NCI-H2081 treated with DMSO at 0.1 percent for 48 hours (cell line): Measurements from ENCODE around the gene FXYD1.

Experiments used
- DNase-seq: peaks from one replicate; lab custom pipeline; 2025; lab: John Stamatoyannopoulos, UW

FXYD1 gene

DNA sequence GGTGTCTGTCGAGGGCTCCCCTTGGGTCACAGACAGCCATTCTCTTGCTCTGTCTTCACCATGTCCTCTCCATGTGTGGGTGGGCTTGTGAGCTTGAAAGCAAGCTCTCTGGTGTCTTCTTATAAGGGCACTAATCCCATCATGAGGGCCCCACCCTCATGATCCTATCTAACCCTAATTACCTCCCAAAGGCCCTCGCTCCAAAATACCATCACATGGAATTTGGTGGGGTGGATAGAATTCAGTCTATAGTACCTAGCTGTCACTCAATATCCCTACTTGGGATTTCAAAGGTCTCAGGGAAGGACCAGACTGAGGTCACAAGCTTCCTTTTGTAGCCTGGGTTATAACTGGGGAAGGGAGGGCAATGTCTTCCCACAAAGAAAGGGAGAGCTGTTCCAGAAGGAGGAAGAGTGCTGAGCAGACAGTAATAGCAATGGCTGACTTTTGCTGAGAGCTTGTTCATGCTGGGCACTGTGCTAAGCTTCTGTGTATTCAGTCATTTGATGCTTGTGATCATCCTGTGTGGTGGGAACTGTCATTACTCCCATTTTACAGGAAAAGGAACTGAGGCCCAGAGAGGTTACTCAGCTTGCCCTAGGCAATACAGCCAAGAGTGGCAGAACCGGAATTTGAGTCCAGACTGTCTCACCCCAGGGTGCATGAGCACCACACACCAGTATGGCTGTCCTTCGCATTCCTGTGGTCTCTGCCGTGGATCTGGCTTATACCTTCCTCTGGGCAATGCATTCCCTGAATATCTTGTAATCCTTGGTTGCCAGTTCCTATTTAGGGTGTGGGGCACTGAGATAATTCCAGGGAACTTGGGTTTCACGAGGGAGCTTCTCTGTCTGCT is 24.1 kb downstream of the FXYD1 start:
- no peak for DNase-seq

DNA sequence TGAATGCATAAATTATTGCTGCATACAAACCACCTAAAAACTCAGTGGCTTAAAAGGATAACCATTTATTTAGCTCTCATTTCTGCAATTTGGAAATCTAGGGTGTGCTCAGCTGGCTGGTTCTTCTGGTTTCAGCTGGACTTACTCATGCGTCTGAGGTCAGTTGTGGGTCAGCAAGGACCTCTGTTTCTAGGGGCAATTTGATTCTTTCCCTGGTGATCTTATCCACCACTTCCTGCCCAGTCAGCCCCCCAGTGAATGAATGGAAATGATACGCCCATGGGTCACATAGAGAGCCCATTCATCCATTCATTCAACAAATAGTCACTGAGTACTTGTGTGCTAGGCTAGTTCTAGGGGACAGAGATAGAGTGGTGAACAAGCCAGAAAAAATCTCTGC is 25.8 kb downstream of the FXYD1 start:
- no peak for DNase-seq

DNA sequence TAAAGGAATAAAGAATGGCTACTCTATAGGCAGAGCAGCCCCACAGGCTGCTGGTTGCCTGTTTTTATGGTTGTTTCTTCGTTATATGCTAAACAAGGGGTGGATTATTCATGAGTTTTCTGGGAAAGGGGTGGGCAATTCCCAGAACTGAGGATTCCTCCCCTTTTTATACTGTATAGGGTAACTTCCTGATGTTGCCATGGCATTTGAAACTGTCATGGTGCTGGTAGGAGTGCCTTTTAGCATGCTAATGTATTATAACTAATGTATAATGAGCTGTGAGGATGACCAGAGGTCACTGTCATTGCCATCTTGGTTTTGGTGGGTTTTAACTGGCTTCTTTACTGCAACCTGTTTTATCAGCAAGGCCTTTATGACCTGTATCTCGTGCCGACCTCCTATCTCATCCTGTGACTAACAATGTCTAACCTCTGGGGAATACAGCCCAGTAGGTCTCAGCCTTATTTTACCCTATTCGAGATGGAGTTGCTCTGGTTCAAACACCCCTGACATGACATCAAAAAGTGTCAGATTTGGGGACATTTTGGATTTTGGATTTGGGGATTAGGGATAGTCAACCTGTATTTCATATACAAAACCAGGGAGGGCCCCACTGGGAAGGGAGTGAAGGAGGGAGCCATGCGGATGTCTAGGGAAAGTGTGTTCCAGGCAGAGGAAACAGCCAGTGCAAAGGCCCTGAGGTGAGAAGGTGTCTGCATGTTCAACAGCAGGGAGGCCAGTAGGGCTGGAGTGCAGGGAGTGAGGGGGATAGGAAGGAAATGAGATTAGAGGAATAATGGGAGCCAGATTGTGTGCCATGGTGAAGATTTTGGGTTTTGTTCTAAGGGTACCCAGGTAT is 26.8 kb downstream of the FXYD1 start:
- no peak for DNase-seq

DNA sequence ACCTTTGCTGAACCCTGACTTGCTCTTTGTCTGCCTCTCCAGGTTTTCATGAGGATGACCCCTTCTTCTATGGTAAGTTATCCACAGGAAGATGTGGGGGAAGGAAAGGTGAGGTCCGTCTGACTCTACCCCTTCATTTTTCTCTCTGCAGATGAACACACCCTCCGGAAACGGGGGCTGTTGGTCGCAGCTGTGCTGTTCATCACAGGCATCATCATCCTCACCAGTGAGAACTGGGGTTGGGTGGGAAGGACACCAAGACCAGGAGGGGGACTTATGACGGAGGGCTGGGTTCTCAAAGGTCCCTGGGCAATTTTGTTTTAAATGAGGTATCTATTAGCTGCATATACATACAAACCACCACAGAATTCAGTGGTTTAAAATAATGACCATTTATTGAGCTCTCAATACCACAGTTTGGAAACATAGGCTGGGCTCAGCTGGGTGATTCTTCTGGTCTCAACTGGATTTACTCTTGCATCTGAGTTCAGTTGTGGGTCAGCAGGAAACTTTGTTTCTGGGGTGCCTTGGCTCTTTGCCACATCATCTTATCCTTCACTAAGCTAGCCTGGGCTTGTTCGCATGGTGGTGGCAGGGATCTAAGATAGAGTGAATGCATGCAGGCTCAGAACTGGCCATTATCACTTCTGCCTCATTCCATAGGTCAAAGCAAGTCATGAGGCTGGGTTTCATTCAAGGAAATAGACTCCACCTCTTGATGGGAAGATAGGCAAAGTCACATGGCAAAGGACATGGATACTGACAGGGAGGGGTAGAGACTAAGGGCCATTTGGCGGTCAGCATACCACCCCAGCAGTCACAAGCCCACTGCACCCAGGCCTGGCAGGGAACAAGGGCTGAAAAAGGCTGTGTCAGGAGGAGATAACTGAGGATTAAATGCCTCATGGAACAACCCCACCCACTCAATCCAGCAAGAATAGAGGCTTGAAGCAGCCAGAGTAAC is 27.8 kb downstream of the FXYD1 start:
- no peak for DNase-seq

DNA sequence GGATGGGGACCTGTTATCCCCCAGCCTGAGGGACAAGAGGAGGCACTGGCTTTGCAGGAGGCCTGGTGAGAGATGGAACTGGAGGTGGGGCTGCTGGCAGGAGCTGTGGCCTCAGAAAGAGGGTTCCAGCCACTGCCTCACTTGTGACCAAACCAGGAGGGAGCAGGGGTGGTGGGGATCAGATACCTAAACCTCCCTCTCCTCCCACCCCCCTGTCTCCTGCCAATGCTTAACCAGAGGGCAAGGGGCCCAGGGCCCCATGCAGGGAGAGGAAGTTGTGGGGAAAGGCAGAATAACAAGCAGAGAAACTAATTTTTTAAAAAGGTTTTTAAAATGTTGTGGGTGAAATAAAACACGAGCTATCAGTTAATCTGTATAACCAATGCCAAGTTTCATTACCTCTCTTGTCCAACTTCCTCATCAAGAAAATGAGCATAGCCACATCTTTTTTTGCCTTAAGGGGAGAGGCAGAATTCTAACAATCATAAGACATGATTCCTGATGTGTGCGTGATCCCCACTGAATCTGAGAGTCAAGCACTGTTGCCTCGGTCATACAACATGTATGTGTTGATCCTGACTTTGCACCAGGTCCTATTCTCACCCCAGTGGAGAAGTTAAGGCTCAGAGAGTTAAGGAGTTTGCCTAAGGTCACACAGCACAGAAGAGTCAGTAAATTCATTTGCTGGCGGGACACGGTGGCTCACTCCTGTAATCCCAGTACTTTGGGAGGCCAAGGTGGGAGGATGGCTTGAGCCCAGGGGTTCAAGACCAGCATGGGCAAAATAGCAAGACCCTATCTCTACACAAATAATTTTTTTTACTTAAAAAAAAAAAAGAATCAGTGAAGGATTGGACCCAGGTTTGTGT is 28.9 kb downstream of the FXYD1 start:
- no peak for DNase-seq

DNA sequence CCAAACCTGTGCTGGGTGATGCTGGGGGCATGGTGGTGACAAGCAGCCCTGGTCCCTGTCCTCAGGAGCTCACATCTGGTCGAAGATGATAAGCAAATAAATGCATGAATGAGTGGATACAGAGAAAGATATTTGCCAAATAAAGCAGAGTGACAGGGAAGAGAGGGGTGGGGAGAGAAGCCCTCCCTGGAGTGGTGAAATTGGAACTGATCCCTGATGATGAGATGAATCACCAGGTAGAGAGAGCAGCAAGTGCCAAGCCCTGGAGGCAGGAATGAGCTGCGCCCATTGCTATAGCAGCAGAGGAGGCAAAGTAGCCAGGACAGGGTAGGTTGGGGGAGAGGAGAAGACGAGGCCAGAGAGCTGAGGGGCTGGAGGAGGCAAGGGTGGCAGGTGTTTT is 29.6 kb downstream of the FXYD1 start:
- DNase-seq, result no peak

DNA sequence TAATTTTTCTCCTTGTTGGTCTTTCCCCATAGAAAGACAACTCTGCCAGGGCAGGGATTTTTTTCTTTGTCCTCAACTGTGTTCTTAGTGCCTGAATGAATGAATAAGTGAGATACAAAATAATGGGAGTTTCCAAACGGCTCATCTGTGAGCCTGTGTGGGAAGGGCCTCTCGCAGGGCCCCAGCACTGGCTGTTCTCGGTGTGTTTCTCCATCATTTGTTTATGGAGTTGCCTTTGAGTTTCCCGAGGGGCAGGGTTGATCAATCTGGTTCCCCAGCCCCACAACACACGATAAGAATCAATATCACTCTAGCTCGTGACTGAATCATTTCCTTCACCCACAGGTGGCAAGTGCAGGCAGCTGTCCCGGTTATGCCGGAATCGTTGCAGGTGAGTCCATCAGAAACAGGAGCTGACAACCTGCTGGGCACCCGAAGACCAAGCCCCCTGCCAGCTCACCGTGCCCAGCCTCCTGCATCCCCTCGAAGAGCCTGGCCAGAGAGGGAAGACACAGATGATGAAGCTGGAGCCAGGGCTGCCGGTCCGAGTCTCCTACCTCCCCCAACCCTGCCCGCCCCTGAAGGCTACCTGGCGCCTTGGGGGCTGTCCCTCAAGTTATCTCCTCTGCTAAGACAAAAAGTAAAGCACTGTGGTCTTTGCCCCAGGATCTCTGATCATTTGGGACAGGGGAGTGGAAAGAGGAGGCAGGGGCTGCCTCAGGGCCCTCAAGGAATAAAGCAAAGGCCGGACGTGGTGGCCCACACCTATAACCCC is 30.8 kb downstream of the FXYD1 start:
- DNase-seq, result no peak

DNA sequence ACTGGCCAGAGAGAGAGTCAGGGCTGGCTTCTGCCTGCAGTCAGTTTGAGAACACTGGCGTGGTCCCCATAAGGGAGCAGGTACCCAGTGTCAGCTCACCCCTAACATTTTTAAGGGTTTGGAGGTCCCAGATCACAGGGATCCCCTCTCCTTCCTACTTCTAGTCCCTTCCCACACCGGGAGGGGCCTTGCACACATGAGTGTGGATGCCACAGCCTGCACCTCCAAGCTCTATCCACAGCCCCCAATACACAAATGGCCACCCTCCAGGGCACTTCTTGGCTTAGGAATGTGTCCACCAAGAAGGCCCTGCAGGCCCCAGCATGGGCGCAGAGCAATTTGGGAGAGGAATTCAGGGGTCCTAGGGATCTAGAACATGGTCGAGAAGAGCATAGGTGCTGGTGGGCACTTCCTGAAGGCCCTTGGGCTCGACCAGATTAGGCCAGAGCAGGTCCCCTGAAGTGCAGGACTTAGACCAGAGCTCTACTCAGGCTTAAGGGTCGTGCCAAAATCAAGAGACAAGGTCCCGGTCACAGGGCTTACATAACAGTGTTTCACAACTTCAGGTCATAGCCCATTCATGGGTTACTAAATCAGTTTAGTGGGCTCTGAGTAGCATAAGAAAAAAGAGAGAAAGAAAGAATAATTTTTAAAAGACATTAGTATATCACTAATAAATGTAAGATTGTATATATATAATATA is 31.9 kb downstream of the FXYD1 start:
- DNase-seq, result no peak

DNA sequence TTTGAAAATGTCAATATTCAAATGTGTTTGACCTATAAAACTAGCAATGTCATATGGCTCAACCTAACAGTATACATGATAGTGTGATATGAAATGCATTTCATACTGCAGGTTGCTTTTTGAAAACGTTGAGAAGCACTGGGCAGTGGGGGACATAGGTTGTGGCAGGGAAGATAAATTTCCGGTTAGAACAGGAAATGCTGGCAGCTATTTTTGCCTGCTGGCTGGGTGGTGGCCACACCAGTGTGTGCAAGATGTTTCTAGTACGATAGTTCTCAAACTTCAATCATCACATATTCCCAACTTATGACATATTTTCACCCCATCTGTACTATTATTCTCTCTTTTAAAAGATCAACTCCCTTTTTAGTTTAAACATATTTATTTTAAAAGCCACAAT is 33.1 kb downstream of the FXYD1 start:
- no peak for DNase-seq

DNA sequence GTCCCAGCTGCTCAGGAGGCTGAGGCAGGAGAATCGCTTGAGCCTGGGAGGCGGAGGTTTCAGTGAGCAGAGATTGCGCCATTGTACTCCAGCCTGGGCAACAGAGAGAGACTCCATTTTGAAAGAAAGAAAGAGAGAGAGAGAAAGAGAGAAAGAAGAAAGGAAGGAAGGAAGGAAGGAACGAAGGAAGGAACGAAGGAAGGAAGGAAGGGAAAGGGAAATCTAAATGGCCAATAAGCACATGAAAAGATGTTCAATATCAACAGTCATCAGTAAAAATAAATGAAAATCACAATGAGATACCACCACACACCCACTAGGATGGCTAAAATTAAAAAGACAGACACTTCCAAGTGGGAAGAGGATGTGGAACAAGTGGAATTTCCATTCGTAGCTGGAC is 35.6 kb downstream of the FXYD1 start:
- DNase-seq, result no peak

DNA sequence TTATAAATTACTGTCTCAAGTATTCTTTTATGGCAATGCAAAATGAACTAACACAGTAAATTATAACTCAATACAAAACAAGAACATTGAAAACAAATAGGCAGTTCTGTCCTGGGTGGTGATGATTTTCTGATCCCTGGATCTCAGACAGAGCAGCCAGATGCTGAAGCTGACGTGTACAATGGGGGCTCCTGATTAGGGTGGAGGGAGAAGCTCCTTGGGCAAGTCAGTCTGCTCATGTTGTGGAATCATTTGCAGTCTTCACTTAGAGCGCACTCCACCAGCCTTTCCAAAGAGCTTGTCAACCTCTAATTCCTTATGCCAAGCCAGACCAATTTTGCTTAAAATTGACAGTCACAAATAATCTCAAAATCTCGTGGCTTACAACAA is 37.6 kb downstream of the FXYD1 start:
- DNase-seq, result no peak

DNA sequence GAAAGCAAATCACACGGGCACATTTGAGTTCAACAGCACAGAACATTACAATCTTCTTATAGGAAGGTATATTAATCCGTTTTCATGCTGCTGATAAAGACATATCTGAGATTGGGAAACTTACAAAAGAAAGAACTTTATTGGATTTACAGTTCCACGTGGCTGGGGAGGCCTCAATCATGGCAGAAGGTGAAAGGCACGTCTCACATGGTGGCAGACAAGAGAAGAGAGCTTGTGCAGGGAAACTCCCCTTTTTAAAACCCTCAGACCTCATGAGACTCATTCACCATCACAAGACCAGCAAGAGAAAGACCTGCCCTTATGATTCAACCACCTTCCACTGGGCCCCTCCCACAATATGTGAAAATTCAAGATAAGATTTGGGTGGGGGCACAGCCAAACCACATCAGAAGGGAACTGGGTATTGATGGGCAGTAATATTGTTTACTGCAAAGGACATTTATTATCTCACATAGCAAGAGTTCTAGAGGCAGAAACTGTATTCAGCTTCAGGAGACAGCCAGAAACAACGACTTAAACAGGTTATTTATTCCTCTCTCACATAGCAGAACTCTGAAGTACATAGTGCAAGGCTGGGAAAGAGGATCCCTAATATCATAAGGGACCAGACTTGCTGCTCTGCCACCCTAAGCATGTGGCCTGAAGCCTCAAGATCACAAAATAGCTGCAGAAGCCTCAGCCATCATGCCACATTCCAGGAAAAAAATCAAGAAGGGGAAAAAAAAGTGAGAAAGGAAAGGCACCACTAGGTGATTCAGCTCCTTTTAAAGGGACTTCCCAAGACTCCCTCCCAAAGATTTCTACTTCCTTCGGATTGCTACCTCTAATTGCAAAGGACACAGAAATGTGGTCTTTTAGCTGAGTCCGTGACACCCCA is 39.0 kb downstream of the FXYD1 start:
- DNase-seq, result no peak

DNA sequence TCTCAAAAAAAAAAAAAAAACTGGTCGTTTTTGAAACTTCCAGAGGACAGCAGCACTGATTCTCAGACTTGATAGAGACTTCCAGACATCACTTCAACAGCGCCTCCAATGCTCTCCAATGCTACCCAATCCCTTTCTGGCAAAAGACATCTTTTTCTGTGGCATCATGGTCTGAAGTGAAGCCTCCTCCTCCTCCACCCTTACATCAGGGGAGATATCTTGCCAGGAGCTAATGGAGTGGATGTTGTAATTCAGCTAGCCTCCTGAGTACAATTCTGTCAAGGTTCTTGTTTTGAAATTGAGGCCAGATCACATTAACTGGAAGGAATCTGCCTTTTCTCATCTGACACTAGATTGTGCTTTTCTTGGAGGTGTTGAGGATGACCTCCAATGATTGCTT is 40.1 kb downstream of the FXYD1 start:
- DNase-seq, result no peak

DNA sequence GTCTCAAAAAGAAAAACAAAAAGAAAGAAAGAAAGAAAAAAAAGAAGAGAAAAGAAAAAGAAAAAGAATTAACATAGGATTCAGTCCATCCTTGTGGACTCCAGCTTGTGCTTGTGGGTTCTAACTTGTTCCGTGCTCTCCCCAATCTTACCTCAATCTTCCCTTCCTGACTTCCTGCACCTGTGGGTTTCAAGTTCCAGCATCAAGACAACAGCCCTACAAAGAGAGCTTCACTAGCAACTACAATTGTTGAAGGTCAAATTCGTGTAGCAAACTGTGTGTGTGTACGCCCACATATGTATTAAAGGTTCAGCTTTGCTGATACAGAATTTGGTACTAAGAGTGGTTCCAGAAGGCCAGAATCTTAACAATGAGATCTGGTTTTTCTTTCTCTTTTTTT is 41.2 kb downstream of the FXYD1 start:
- no peak for DNase-seq

DNA sequence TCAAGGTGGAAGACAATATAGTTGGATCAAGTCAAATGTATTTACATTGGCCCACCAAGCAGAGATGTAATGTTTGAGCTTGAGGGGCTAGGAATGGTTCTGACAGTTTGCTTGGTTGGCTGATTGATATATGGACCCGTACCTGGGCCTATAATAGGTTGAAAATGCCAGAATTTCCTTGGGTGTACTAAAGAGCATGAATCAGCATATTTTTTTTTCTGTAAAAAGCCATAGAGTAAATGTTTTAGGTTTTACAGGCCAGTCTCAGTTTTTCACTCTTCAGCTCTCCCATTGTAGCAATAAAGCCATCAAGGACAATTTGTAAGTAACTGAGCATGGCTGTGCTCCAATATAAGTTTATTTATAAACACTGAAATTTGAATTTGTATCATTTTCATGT is 42.8 kb downstream of the FXYD1 start:
- DNase-seq, result no peak

DNA sequence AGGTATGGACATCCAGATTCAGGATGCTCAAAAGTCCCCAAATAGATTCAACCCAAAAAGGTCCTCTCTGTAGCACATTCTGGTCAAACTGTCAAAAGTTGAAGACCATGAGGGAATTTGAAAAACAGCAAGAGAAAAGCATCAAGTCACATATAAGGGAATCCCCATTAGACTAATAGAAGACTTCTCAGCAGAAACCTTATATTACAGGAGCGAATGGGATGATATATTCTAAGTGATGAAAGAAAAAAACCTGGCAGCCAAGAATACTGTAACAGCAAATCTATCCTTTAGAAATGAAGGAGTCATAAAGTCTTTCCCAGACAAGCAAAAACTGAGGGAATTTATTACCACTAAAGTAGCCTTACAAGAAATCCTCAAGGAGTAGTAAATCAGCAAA is 45.6 kb downstream of the FXYD1 start:
- DNase-seq, result no peak

DNA sequence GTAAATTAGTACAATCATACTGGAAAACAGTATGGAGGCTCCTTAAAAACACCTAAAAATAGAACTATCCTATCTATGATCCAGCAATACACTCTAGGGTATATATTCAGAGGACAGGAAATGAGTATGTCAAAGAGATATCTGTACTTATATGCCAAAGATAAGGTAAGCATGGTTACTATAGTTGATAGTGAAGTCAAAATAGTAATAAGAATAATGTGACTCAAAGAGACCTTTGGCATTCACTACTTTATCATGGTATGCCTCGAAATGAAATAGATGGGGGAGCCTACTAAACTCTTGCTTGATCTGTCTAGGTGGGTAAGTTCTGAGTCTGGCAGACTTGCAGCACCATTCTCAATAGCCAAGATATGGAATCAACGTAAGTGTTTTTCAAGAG is 46.3 kb downstream of the FXYD1 start:
- DNase-seq, result no peak
